ENCODE measurements around the gene NAALADL2.

GRCh38 chr3:175558261-175558660, 699.1 kb downstream of the NAALADL2 start:
- no peak for TF ChIP-seq CTCF (IDR thresholded peaks at IDR 0.05)
- TF ChIP-seq ZFX (IDR thresholded peaks at IDR 0.05; ENCODE audit: borderline replicate concordance) = no peak
